Testis (tissue), 2 donors: ENCODE results near the gene BRSK2.

Source experiments
- POLR2A ChIP-seq: fragments of 450-650 bp; IDR thresholded peaks from one replicate; pipeline ENCODE4 v1.6.1; 2017; ENCODE audit warnings: antibody characterized with exemption, mild to moderate bottlenecking, moderate library complexity
- TF ChIP-seq, protein P1 (sequence below), 3 experiments: fragments of 450-650 bp in 2 of 3; fragments of 200-600 bp in 1 of 3; sonication (generic) in 1 of 3; IDR thresholded peaks; one replicate each; pipeline ENCODE4 v1.5.1; 2016 to 2019; ENCODE audit warnings: antibody characterized with exemption in 3 of 3, mild to moderate bottlenecking in 2 of 3, moderate library complexity in 1 of 3

DNA sequence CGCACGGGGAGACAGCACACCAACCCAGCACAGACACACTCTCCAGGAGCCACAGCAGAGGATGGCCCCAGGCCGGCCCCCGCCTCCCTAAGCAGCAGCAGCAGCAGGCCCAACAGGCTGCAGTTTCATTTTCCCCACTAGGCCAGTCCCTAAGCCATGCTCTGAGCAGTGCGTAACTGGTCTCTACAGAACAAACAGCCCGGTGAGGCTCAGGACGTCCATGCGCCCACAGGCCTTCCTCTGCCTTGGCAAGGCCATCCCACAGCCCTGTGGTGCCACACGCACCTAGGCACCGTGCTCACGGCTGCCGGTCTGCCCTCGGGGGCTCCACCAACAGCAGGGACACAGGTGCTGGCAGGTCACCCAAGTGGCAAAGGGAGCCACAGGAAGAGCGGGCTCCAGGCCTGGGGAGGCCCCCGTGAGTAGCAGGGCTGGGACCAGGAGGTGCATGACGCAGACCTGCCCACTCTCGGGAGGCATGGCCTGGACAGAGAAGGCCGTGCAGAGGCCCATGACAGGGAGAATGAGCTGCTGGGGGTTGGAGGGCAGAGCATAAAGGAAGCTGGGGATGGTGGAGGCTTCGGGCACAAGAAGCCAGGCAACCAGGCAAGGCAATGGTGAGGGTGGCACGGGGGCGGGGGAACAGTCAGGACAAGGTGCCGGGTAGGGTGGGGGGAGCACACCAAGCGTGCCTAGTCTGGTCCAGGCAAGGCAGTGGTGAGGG lies 98.3 kb downstream of the BRSK2 start:
- TF ChIP-seq, protein P1, sequence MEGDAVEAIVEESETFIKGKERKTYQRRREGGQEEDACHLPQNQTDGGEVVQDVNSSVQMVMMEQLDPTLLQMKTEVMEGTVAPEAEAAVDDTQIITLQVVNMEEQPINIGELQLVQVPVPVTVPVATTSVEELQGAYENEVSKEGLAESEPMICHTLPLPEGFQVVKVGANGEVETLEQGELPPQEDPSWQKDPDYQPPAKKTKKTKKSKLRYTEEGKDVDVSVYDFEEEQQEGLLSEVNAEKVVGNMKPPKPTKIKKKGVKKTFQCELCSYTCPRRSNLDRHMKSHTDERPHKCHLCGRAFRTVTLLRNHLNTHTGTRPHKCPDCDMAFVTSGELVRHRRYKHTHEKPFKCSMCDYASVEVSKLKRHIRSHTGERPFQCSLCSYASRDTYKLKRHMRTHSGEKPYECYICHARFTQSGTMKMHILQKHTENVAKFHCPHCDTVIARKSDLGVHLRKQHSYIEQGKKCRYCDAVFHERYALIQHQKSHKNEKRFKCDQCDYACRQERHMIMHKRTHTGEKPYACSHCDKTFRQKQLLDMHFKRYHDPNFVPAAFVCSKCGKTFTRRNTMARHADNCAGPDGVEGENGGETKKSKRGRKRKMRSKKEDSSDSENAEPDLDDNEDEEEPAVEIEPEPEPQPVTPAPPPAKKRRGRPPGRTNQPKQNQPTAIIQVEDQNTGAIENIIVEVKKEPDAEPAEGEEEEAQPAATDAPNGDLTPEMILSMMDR (IDR thresholded peaks at IDR 0.05) = peak in 1 of 3 experiments; percentile 23
- no peak for TF ChIP-seq POLR2A
